ENCODE data around the gene SLC22A14.

DNA sequence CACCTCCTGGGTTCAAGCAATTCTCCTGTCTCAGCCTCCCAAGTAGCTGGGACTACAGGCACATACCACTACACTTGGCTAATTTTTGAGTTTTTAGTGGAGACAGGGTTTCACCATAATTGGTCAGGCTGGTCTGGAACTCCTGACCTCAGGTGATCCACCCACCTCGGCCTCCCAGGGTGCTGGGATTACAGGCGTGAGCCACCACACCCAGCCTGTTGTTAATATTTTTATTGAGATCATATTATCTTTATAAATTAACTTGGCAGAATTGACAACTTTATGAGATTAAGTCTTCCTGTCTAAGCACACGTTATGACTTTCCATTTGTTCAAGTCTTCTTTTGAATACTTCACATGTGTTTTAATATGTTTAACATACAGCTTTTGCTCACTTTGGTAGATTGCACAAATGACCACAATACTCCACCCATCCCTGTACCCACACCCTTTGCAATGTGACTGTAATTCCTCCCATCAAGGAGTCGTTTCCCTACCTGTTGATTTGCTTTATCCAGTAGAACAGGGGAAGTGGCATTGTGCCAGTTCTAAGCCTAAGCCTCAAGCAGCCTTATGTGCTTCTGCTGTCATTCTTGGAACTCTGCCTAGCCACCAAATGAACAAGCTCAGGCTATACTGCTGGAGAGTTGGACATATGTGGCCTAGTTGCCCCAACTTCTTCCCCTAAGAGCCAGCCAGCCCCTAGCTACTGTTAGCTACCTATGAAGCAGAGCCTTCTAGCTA is 72.7 kb downstream of the SLC22A14 start:
- no peak for TF ChIP-seq POLR2A (IDR thresholded peaks at IDR 0.05; ENCODE audit: low read depth, low read length)
- TF ChIP-seq, protein P1, sequence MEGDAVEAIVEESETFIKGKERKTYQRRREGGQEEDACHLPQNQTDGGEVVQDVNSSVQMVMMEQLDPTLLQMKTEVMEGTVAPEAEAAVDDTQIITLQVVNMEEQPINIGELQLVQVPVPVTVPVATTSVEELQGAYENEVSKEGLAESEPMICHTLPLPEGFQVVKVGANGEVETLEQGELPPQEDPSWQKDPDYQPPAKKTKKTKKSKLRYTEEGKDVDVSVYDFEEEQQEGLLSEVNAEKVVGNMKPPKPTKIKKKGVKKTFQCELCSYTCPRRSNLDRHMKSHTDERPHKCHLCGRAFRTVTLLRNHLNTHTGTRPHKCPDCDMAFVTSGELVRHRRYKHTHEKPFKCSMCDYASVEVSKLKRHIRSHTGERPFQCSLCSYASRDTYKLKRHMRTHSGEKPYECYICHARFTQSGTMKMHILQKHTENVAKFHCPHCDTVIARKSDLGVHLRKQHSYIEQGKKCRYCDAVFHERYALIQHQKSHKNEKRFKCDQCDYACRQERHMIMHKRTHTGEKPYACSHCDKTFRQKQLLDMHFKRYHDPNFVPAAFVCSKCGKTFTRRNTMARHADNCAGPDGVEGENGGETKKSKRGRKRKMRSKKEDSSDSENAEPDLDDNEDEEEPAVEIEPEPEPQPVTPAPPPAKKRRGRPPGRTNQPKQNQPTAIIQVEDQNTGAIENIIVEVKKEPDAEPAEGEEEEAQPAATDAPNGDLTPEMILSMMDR (IDR thresholded peaks at IDR 0.05; ENCODE audit: extremely low read depth in 1 of 2, insufficient read depth in 1 of 2, low read depth in 1 of 2, low read length in 2 of 2), result no peak

Data from endothelial cell of umbilical vein (primary cell).